Prostate gland (tissue), 2 donors: Measurements from ENCODE around the gene KCNK7. TPM values are rescaled to one million over a fixed set of nuclear protein-coding genes. Genes with fewer than 3 reads are reported as not detected.

Experiments used
- DNase-seq: peaks from one replicate; pipeline ENCODE4 v3.0.0-alpha.2; 2019; ENCODE audit warnings: low spot score
- H3K27ac ChIP-seq, 2 donors: fragments of 200-600 bp; sonication (generic); 2 replicates each; pipeline ENCODE4 v1.5.1; 2017 to 2019
- H3K27me3 ChIP-seq: fragments of 200-600 bp; sonication (generic); replicated peaks from 2 replicates; pipeline ENCODE4 v1.5.1; 2019; ENCODE audit not compliant: insufficient read depth
- H3K36me3 ChIP-seq, 2 donors: fragments of 200-600 bp; sonication (generic); 1 replicate in 1 of 2; 2 replicates in 1 of 2; pipeline versions ENCODE4 v1.5.1 to v1.8.1; 2017 to 2019
- H3K4me1 ChIP-seq: fragments of 200-600 bp; sonication (generic); replicated peaks from 2 replicates; pipeline ENCODE4 v1.5.1; 2019
- H3K4me3 ChIP-seq, 2 donors: fragments of 200-600 bp; sonication (generic); 2 replicates each; pipeline ENCODE4 v1.5.1; 2017 to 2019
- H3K9me3 ChIP-seq: fragments of 200-600 bp; sonication (generic); 2 replicates; pipeline ENCODE4 v1.5.1; 2017
- POLR2A ChIP-seq: fragments of 450-650 bp; IDR thresholded peaks from one replicate; pipeline ENCODE4 v1.6.1; 2016; ENCODE audit warnings: antibody characterized with exemption, mild to moderate bottlenecking
- POLR2AphosphoS5 ChIP-seq: sonication (generic); formaldehyde crosslinking; IDR thresholded peaks from one replicate; pipeline ENCODE4 v1.6.1; 2017; ENCODE audit warnings: antibody characterized with exemption
- WGBS: methylation state at CpG from one replicate; pipeline ENCODE4 v1.1.5; 2018; 5-methylcytosine and 5-hydroxymethylcytosine counted together
- intact Hi-C: fragments of 100-400 bp; cut with DNase I; formaldehyde crosslinking; loops from one replicate; pipeline ENCODE4 v1.14.2; 2022
- total RNA-seq, 2 donors: library from RNA; depleted of rRNA; stranded (reverse); fragments of >200 nt; gene quantifications; one replicate each; pipeline ENCODE4 v1.1.0, GENCODE V29; 2016
- TF ChIP-seq, protein P1 (sequence below), 4 experiments: fragments of 200-600 bp in 2 of 4; fragments of 450-650 bp in 2 of 4; sonication (generic) in 2 of 4; IDR thresholded peaks; 1 replicate in 3 of 4; 2 replicates in 1 of 4; pipeline ENCODE4 v1.5.1; 2016 to 2019; ENCODE audit warnings: antibody characterized with exemption in 4 of 4, mild to moderate bottlenecking in 2 of 4, moderate library complexity in 2 of 4

The KCNK7 gene
- total RNA-seq, 2 donors from 2014 or later = 0.74 TPM; not detected in 1

DNA sequence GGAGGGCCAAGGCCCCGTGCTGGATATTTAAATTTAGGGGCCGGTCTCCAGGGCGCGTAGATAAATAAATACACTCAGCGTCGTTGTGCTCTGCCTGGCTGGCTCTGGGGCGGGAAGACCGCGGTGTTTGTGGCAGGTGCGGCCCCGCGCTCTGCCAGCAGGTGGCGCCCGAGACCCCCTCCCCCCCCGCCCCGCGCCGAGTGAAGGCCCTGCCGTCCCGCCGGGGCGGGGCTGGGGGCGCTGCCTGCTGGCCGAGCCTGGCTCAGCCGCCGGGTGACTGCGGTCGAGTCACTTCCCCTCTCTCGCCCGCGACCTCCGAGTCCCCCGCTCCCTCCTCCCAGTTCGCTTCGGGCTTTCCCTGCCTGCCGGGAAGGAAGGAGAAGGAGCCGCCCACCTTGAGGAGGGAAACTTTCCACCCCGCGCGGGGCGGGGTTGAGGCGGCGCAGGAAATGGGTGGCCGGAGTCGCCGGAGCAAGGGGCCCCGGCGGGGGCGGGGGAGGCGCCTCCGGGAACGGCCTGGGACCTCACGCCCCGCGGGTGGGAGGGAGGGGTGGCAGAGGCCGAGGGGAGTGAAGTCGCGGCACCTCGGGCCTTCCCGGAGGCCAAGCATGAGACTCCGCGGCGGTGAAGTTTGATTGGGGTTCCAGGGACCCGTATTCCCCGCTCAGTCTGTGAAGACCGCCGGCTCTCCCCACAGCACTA, 21.3 kb downstream of the KCNK7 start:
- Histone ChIP-seq H3K4me1 (peaks cover 34% of the 10 kb centered on the region), H3K9me3 (no peaks in the 10 kb centered on the region), H3K27ac (peak overlapping the region; percentile 87 to 96), H3K4me3 (peak overlapping the region; percentile 74 to 78), H3K27me3 (no peaks in the 10 kb centered on the region), H3K36me3 (no peaks in the 10 kb centered on the region)
- intact Hi-C loops = no loop called here
- WGBS = 4% methylated on average over 33 of the region's 67 CpGs
- DNase-seq = peak; percentile 77
- TF ChIP-seq, protein P1, sequence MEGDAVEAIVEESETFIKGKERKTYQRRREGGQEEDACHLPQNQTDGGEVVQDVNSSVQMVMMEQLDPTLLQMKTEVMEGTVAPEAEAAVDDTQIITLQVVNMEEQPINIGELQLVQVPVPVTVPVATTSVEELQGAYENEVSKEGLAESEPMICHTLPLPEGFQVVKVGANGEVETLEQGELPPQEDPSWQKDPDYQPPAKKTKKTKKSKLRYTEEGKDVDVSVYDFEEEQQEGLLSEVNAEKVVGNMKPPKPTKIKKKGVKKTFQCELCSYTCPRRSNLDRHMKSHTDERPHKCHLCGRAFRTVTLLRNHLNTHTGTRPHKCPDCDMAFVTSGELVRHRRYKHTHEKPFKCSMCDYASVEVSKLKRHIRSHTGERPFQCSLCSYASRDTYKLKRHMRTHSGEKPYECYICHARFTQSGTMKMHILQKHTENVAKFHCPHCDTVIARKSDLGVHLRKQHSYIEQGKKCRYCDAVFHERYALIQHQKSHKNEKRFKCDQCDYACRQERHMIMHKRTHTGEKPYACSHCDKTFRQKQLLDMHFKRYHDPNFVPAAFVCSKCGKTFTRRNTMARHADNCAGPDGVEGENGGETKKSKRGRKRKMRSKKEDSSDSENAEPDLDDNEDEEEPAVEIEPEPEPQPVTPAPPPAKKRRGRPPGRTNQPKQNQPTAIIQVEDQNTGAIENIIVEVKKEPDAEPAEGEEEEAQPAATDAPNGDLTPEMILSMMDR (IDR thresholded peaks at IDR 0.05) = peak; percentile 96 to 100 (median 98)
- peak; percentile 15 for TF ChIP-seq POLR2A
- peak; percentile 68 for TF ChIP-seq POLR2AphosphoS5

- H3K27ac ChIP-seq = peak overlapping the region; percentile 87 to 96
- H3K36me3 ChIP-seq = no peaks in the 10 kb centered on the region
- DNase-seq = no peak
- TF ChIP-seq, protein P1 (IDR thresholded peaks at IDR 0.05) = no peak
- TF ChIP-seq POLR2A (no peak), POLR2AphosphoS5 (no peak)
- intact Hi-C loops = no loop called here
- H3K4me3 ChIP-seq = peak overlapping the region; percentile 74 to 78
- H3K9me3 ChIP-seq = no peaks in the 10 kb centered on the region
- peaks cover 41% of the 10 kb centered on the region for H3K4me1 ChIP-seq
- WGBS = 15% methylated on average over 22 of the region's 22 CpGs
- no peaks in the 10 kb centered on the region for H3K27me3 ChIP-seq
Measured at GRCh38 chr11:65573391-65574079, 22.1 kb downstream of the KCNK7 start.

- no peaks in the 10 kb centered on the region for H3K36me3 ChIP-seq
- intact Hi-C loops = no loop called here
- H3K9me3 ChIP-seq = no peaks in the 10 kb centered on the region
- peaks cover 49% of the 10 kb centered on the region for H3K4me1 ChIP-seq
- H3K27ac ChIP-seq = peak within 1 kb of the TSS; percentile 96
- H3K27me3 ChIP-seq = no peaks in the 10 kb centered on the region
- under 1% methylated on average over 57 of the region's 86 CpGs for WGBS
- peak within 1 kb of the TSS; percentile 72 to 78 for H3K4me3 ChIP-seq
- peak; percentile 89 for DNase-seq
- TF ChIP-seq POLR2AphosphoS5 = peak; percentile 89
- TF ChIP-seq POLR2A = peak; percentile 60
- TF ChIP-seq, protein P1 (IDR thresholded peaks at IDR 0.05) = no peak
Measured at GRCh38 chr11:65572356-65573051, 23.1 kb downstream of the KCNK7 start, which contains the start of gene FAM89B. FAM89B (plus strand) TSS chr11:65572538; CDS start chr11:65572670, 132 bp downstream.

DNA sequence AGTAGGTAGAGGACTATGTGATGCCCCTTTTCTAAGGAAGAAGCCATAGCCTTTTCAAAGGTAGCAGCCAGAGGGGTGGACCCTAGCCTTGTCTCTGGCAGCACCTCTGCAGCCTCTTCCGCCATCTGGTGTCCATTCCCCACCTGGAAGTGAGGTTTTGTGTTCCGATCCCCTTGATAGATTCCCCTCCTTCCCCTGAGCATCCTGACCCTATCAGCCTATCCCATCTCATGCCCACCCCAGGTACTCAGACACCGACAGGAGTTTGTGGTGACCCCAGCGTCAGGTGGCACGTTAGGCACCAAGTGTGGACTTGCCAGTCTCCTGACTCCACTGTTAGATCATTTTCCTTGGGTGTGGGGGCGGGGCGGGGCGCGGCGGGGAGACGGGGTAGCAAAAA, 23.7 kb downstream of the KCNK7 start:
- H3K4me3 ChIP-seq = peak overlapping the region; percentile 72 to 78
- 5% methylated on average over 11 of the region's 11 CpGs for WGBS
- H3K27me3 ChIP-seq = no peaks in the 10 kb centered on the region
- no peak for TF ChIP-seq POLR2AphosphoS5
- TF ChIP-seq, protein P1 (IDR thresholded peaks at IDR 0.05) = peak in 3 of 4 experiments; percentile 24 to 58 (median 52)
- no peaks in the 10 kb centered on the region for H3K9me3 ChIP-seq
- intact Hi-C loops = loop anchor here (2.0 kb wide), 1 partner anchor 31 kb away; no protein-coding TSS in a partner anchor
- H3K36me3 ChIP-seq = no peaks in the 10 kb centered on the region
- no peak for DNase-seq
- peaks cover 45% of the 10 kb centered on the region for H3K4me1 ChIP-seq
- peak overlapping the region; percentile 87 to 96 for H3K27ac ChIP-seq
